NK-92 treated with Interleukin-12 subunit alpha and Interleukin-12 subunit beta, amount 100 ng/mL, for 24 hours (cell line): ENCODE measurements around the gene ATXN7L1.

Experiments
- DNase-seq: peaks from one replicate; lab custom pipeline; 2025; lab: John Stamatoyannopoulos, UW

ATXN7L1 gene

DNA sequence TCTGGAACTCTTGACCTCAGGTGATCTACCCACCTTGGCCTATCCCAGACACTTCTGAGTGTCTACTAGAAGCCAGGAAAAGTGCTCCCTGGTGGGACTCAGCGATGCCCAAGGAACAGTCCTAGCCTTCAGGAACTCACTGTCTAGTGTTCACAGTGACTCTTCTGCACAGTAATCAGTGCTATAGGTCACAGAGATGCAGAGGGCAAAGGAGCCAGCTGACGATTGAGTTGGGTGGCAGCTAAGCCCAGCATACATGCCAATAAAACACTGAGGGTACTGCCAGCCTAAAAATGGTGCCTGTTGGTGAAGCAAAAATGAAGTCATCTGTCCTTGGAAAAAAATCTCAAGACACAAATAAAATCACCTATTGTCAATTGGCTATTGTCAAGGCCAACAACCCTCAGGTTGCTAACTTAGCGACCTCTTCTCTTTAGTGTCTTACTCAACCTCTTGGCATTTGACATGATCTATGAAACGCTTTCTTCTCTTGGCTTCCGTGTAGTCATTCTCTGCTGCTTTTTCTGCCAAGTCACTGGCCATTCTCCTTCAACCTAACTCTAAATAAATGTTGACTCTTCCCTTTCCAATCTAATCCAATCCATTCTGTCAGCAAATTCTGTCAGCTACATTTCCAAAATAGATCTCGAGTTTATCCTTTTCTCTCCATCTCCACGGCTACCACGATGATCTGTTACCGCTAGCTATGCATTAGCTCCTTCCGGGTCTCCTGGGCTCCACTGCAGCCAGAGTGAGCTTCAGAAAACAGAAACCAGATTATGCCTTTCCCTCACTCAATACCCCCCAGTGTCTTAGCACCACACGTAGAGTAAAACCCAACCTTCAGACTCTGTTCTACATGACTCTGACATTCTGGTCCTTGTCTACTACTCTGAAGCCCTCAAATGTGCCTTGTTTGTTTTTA is 99.2 kb downstream of the ATXN7L1 start:
- no peak for DNase-seq

DNA sequence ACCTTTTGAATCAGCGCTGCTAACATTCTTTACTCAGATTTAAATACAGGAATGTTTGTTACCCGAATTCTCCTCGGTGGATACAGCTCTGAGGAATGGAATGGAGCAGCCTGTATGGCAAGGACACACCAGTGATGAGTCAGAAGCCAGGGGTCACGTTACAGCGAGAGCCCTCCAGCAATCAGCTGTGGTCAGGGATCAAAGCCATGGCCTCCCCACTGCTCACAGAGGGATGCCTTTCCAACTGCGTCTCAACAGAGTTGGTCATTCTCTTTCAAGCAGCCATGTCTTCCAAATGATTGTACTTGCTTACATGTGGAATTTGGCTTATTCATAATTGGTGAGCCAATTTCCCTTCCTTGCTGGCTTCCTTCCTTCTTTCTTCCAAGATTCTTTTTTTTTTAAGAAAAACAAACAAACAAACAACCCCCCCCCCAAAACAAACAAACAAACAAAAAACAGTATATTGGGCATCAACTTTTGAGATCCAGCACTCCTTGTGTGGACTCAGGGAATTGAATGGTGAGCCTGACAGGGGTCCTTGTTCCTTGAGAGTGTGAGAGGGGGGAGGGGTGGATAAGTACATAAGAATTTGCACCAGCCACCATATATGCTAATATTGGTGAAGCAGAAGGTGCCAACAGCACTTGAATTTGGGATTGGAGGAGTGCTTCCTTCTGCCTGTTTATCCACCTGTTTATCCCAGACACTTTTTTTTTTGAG is 100.2 kb downstream of the ATXN7L1 start:
- DNase-seq = no peak

DNA sequence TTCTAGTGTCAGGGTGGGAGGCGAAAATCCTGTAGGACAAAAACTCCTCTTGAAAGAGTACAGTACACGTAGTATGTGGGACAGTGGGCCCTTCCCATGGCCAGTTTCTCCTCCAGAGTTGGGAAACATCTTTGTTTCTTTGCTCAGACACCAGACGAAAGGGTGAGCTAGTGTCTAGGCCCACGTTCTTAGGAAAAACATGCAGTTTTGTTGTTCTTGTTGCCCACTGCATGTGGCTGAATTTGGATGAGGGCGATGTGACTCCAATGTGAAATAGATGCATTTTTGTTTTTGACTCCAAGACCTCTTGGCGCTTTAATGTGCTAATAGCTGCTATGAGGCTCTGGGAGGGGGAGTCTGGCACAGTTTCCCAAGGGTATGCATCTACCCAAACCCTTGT is 100.8 kb downstream of the ATXN7L1 start:
- DNase-seq = no peak

DNA sequence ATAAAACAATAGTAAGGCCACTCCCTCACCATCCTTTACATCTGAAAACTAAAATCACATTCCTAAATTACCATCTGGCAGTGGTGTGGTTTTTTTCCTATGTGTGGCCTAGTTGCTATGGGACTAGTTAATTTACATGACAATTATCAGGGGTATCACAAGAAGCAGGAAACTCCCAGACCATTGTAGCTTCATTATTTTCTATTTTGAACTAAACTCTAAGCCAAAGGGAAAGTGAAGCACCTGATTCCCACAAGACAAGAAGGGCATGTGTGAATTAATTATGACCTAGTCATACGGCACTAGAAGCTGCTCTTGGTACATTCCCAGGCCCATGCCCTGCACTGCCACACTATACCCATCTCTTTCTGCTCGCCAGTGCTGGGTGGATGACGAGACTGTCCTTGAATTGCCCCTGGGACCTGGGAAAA is 103.4 kb downstream of the ATXN7L1 start:
- no peak for DNase-seq

DNA sequence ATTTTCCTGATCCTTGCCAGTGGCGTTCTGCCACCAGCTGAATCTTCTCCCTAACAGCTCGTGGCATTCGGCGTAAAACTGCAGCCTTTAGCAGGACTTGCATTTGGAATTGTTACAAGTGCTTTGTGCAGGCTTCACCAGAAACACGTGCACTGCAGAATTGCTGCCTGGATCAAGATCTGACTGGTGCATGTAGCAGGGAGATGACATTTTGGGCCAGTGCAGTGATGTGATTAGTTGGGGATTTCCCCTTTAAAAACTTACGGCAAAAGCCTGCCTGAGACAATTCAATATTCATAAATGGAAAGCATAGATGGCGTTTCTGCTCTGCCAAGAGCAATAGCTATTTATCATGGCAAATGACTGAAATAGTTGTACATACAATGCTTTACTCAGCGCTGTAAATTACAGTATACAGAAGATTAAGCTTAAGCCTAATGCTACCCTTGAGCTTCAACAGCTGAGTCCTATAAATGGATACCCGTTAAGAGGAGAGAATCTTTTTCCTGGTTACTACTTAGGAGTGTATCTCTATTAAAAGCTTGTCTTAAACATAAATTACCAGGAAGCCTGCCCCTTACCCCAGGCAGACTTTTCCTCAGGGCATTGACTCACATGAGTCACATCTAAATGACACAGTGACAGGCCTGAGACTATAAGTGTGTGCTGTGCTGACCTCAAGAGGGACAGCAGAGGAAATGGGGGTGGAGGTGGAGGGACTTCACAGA is 106.3 kb downstream of the ATXN7L1 start:
- no peak for DNase-seq

DNA sequence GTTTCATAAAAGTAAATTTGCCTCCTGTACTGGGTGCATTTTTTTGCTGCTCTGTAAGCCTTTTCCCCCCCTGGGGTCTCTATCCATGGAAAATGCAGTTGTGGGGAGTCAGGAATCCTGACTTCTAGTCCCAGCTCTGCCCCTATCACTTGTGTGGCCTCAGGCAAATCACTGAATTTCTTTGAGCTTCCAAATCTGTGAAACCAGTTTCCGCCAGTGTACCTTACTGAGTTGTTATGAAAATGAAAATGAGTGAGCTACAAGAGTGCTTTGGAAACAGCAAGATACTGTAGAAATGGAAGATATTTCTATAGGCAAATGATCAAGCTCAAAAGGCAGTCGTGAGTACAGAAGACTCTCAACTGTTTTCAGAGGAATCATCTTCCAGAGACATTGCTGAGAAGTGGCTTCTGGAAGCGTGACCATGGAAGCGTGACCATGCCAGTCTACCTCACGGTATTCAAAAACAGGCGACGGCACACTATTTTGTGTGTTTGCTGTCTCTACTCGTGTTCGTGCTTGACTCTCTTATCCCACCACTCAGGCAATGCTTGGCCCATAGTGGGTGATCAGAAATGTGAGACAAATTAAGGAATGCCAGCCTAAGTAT is 107.4 kb downstream of the ATXN7L1 start:
- DNase-seq = no peak

DNA sequence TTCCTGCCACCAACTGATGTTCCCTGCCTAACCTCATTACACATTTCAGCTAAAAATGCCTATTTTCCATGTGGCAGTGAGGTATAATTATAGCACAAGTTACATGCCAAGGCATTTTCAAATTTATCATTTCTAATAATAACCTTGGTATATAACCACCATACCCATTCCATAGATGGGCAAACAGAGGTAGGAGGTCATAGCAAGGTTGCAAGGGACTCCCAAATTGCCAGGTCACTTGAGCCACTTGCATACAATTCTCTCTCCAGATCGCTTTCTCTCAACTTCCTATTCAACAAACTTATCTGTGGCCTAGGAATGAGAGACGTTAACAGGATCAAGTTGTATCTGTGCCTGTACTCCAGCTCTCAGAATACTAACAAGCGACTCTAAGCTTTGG is 108.3 kb downstream of the ATXN7L1 start:
- no peak for DNase-seq

DNA sequence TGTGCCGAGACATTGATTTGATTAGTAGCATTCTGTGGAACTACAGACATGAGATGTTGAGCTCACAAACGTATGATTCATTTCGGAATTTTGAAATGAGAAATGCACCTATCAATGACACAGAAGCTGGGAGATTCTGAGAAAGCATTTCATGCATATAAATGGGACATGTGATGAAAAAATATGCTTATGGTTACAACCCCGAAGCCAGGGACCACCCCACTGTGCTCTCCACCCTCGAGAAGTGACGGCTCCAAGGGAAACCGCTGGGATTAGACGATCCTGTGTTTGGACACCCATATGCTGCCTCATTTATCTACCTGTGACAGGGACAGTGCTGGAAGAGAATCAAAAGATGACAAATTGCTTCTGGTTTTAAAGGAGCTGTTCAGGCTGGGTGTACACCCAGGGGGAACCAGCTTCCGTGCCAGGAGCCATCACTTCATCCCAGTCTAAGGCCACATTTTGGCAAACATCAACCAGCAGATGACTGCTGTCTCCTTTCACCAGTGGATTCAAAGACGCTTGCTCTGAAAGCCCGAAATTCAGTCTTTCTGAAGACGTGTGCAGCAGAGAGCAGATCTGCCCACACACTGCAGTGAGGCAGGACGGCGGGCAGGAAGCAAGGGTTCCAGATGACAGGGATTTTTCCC is 109.9 kb downstream of the ATXN7L1 start:
- no peak for DNase-seq

DNA sequence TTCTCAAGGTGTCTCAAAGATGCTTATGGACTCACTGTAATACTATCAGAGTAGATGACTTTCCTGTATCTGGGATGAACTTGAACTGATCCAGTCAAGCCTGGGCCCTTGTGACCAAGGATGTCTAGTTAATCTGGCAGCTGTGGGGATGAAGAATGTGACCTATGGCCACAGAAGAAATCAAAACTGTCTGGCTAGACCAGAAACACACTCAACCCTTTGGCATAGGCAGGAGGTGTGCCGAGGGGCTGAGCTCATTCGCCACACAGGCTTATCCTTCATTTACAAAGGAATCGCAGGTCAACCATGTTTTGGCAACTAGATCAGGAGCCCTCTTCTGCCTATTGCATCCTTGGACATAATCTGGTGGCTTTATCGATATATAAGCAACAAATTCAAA is 110.6 kb downstream of the ATXN7L1 start:
- DNase-seq = no peak

DNA sequence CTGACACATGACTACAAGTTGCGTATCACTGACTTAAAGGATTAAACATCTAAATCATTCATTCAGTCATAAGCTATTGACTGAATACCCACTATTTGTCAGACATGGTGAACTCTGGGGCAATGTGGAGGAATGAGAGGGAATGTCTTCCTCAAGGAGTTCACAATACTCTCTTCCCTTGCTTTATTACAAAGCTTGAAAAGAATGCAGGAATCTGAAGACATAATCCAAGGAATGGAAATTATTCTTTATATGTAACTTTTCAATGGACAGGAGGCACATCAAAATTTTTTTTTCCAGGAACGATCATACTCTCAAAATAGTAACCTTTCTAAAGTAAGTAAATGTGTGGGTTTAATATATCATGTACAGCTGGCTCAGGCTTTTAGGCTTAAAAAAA is 111.9 kb downstream of the ATXN7L1 start:
- DNase-seq = no peak

DNA sequence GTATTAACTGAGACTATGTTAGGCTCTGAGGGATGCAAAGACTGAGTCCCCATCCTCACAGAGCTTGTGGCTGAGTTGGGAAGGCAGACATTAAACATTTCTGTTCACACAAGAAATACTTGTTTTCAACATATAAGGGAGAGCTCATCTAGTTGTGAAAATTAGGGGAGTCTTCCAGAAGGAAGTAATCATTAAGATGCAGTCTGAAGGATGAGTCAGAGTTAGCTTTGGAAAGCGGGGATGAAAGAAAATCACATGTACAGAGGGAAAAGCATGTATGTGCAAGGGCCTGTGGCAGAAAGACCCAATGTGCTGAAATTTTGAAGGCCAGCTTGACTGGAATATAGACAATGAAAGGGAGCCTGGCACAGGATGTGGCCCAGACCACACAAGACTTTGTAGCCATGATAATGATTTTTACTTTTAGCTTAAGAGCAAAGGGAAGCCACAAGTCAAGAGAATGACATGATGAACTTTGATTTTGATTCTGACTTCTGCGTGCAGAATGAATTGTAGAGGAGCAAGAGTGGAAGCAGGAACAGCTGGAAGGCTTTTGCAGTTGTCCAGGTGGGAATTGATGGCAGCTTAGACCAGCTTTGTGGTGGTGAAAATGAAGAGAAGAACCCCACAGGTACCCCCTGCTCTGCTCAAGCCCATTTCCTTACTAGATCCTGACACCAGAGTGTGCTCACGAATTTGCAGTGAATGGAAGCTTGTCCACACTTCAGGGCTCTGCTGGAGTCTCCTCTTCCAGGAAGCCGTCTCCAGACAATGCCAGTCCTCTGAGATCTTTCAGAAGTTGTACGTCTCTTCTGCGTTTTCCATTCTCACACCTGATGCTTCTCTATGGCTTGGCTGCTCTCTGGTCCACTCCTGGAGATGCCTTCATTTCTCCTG is 115.6 kb downstream of the ATXN7L1 start:
- DNase-seq = no peak

DNA sequence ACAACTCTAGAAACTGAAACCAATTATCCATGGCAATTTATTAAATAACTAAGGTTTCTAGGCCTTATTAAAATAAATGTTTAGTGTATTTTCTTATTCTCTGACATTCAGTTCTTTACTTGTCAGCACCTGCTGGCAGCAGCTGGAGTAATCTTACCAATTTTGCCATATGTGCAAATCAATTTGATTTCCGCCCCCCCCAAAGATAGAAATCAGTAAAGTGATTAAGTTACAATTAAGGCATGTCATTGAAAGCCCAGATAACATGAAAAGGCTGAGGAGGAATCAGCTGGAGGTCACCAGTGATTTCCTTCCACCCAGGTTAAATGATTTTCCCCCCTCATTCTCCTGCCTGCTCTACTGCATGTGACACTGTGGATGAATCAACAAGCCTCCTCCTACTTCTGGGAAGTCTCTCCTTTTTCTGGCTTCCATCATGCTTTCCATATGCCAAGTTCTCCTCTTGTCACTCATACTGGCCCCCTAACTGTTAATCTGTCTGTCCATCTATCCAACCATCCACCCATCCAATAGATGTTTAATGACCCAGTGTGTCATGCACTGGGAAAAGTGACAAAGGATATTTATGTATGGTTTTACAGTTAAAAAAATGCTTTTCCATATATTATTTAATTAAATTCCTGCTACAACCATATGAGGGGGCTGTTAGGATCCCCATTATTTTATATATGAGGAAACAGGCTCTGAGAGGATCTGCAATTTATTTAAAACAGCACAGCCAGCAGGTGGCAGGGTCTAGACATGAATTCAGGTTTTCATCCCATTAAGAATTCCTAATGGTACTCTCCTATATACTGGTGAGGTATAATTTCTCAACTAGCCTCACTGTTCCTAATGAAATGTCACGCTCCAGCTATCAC is 116.5 kb downstream of the ATXN7L1 start:
- DNase-seq = no peak

DNA sequence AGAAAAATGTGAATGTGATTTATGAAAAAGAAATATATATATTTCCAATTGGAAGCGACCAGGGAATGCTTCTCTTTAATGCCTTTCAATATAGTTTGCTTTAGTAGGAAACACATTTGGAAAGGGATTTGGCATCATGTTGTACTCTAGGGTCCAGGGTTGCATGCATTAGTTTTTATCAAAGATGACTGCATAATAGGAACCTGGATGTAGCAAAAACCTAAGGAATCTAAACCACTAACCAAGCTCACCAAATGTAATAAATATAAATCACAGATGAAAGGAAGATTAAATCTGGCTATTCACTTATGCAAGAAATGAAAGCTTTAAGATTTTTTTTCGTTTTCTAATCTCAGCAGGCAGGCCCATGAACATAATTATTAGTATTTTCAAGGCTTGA is 120.0 kb downstream of the ATXN7L1 start:
- no peak for DNase-seq

DNA sequence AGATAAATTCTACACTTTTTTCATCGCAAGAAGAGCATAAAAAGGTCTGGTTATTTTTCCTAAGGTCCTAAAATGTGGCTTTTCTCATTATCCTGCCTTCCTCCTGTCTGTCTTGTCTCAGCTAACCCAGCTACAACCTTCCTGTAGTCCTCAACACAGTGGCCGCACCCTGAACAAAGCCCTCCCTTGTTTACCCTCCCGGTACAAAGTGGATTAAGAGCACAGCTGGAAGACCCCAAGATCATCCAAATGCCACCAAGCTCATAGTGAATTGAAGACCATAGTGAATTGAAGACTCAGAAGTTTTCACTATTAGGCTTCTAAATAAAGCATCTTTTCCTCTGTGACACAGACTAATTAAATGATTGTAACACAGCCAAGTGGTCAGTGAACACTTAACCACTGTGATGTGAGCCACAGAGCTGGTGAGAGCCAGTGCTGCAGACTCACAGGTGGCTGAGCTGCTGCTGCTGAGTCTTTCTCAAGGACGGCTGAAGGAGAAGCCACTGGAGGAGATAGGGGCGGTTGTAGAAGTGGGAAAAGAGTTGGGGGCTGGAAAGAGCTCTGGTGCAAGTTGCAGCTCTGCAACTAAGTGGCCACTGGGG is 123.6 kb downstream of the ATXN7L1 start:
- no peak for DNase-seq

DNA sequence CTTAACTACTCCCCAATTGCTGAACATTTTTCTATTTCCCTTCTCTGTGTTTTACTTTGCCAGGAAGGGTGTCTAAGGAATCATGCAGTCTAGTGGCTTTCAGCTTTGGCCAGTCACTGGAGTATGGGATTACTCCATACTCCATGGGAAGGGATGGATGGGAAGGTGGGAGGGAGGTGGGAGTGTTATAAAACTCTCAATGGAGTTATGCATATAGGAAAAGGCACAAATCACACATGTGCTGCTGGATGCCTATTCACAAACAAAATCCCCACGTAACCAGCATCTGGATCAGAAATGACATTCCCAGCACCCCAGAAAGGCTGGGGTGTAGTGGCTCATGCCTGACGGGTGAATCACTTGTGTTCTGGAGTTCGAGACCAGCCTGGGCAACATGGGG is 125.3 kb downstream of the ATXN7L1 start:
- no peak for DNase-seq

DNA sequence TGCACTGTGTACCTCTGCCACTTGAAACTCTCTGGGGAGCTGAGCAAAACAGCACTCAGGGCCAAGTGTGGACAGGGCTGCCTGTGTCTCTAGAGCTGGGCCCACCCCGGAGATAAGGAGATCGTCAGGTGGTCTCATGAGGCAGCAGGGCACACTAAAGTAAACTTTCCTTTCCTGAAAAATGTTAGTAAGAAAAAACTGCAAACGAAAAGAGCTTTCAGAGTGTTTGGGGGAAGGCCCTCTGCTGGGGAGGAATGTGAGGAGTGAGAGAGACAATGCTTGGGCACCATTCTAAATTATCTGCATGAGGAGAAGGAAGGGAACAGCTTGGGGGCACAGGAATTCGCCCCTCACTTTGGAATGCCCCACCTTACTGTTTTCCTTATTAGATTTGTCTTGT is 127.7 kb downstream of the ATXN7L1 start:
- DNase-seq = no peak

DNA sequence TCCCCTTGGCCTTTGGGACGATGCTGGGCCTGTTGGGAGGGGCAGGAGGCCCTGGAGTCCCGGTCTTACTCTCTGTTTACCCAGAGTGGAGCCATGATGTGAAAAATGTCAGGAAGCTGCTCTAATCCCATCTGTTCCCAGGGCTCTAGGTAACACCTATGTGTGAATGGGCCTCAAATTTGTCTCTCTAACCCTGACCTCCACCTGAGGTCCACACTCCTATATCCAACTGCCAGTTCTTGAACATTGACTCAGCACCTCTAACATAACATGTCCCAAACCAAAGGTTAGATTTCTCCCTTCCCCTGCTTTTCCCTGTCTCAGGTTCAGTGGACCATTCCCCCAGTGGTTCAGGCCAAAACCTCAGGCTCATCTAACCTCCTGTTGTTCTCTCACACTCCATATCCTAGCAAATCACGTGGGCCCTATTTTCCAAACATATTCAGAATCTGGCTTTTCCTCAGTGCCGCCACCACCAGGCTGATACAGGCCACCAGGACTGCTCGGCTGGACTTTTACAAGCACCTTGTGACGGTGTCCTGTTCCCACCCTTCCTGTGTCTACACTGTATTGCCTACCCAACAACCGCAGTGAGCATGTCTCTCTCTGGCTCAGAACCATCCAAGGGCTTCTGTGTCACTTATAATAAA is 130.6 kb downstream of the ATXN7L1 start:
- DNase-seq = no peak

DNA sequence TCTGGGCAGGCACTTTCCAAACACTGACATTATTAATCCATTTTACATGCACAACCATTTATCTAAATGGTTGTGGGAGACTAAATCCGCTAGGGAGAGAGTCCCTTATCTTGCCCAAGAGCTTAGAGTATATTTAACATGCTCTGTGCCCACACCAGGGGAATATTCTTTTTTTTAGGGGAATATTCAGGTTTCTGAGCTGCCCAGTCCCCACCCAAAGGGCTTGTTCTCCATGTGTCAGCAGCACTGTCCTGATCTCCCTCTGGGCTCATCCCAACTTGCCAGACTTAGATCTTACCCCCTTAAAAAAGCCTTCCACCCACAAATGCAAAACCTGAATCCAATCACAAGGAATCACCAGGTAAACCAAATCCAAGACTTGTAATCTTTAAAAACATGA is 132.1 kb downstream of the ATXN7L1 start:
- no peak for DNase-seq
